Lower lobe of right lung (tissue), 2 donors: ENCODE results near the gene EPS8L2. TPM values are rescaled to one million over a fixed set of nuclear protein-coding genes. Genes with fewer than 3 reads are reported as not detected.
A peak's percentile ranks its signal among the peaks of the same experiment; 100 is the strongest.

ENCODE experiments used
- ATAC-seq, 2 donors: fragments of 200-7000 bp; cut with Tn5 transposase; one replicate each; pipeline ENCODE4 v1.9.1; 2020 to 2022; ENCODE audit warnings: mild to moderate bottlenecking in 2 of 2, moderate library complexity in 2 of 2
- DNase-seq: peaks from one replicate; pipeline ENCODE4 v3.0.0-alpha.2; 2020
- H3K27ac ChIP-seq: fragments of 200-600 bp; one replicate; pipeline ENCODE4 v1.8.0; 2022
- H3K27me3 ChIP-seq: fragments of 200-600 bp; one replicate; pipeline ENCODE4 v1.8.0; 2022; ENCODE audit warnings: low read depth
- H3K36me3 ChIP-seq: fragments of 200-600 bp; one replicate; pipeline ENCODE4 v1.8.0; 2022; ENCODE audit warnings: mild to moderate bottlenecking
- H3K4me1 ChIP-seq: fragments of 200-600 bp; one replicate; pipeline ENCODE4 v1.8.0; 2022
- H3K4me3 ChIP-seq: fragments of 200-600 bp; one replicate; pipeline ENCODE4 v1.8.0; 2022; ENCODE audit warnings: mild to moderate bottlenecking
- H3K9me3 ChIP-seq: fragments of 200-600 bp; one replicate; pipeline ENCODE4 v1.8.0; 2022
- CTCF ChIP-seq: fragments of 200-600 bp; IDR thresholded peaks from one replicate; pipeline ENCODE4 v1.8.0; 2022; ENCODE audit warnings: antibody characterized with exemption, mild to moderate bottlenecking
- intact Hi-C: fragments of 100-400 bp; cut with DNase I; formaldehyde crosslinking; loops from one replicate; pipeline ENCODE4 v1.11.0; 2022
- total RNA-seq: library from RNA; stranded (reverse); fragmentation: NEBNext Ultra II Directional; extraction: Animal tissue kit (Norgen Biotek cat#: 25700); gene quantifications from one replicate; pipeline ENCODE4 v1.2.1, GENCODE V29; 2021
- donor health status: DM: no; HTN: yes; CAD: no; lungs with severe emphysema.

Gene EPS8L2
- total RNA-seq, 1 donor from 2014 or later = 156 TPM

GRCh38 chr11:660281-660680 is 45.8 kb upstream of the EPS8L2 start:
- peak in 1 of 2 donors; percentile 4 for ATAC-seq
- Histone ChIP-seq H3K27ac (no peak overlapping the region), H3K9me3 (no peaks in the 10 kb centered on the region), H3K36me3 (peaks cover 39% of the 10 kb centered on the region), H3K4me3 (no peak overlapping the region), H3K27me3 (no peaks in the 10 kb centered on the region), H3K4me1 (no peaks in the 10 kb centered on the region)
- no peak for TF ChIP-seq CTCF
- intact Hi-C loops = loop anchor here (10.0 kb wide), 1 partner anchor 65 kb away; no protein-coding TSS in a partner anchor
- DNase-seq = no peak

- Histone ChIP-seq H3K4me1 (no peaks in the 10 kb centered on the region), H3K36me3 (peaks cover 44% of the 10 kb centered on the region), H3K27ac (no peak overlapping the region), H3K4me3 (no peak overlapping the region), H3K9me3 (no peaks in the 10 kb centered on the region), H3K27me3 (no peaks in the 10 kb centered on the region)
- intact Hi-C loops = loop anchor here (10.0 kb wide), 1 partner anchor 64 kb away; no protein-coding TSS in a partner anchor
- ATAC-seq (no peak), DNase-seq (no peak)
- no peak for TF ChIP-seq CTCF
Observed at GRCh38 chr11:660681-661444, 45.2 kb upstream of the EPS8L2 start.

GRCh38 chr11:662689-663274 is 43.2 kb upstream of the EPS8L2 start:
- Histone ChIP-seq H3K27me3 (no peaks in the 10 kb centered on the region), H3K27ac (no peak overlapping the region), H3K9me3 (no peaks in the 10 kb centered on the region), H3K4me1 (no peaks in the 10 kb centered on the region), H3K4me3 (no peak overlapping the region), H3K36me3 (peaks cover 56% of the 10 kb centered on the region)
- peak; percentile 82 to 88 for ATAC-seq
- peak; percentile 78 for DNase-seq
- TF ChIP-seq CTCF = peak; percentile 77
- intact Hi-C loops = loop anchor here (10.0 kb wide), 1 partner anchor 62 kb away; no protein-coding TSS in a partner anchor

- no peak overlapping the region for H3K4me3 ChIP-seq
- no peak overlapping the region for H3K27ac ChIP-seq
- no peak for TF ChIP-seq CTCF
- H3K9me3 ChIP-seq = no peaks in the 10 kb centered on the region
- no peaks in the 10 kb centered on the region for H3K27me3 ChIP-seq
- ATAC-seq (no peak), DNase-seq (no peak)
- H3K4me1 ChIP-seq = no peaks in the 10 kb centered on the region
- intact Hi-C loops = loop anchor here (10.0 kb wide), 1 partner anchor 60 kb away; no protein-coding TSS in a partner anchor
- H3K36me3 ChIP-seq = peaks cover 36% of the 10 kb centered on the region
Observed at GRCh38 chr11:665062-665703, 40.8 kb upstream of the EPS8L2 start.

- Histone ChIP-seq H3K36me3 (peaks cover 33% of the 10 kb centered on the region), H3K4me1 (no peaks in the 10 kb centered on the region), H3K27me3 (no peaks in the 10 kb centered on the region), H3K27ac (no peak overlapping the region), H3K9me3 (no peaks in the 10 kb centered on the region), H3K4me3 (no peak overlapping the region)
- intact Hi-C loops = loop anchor here (10.0 kb wide), 1 partner anchor 59 kb away; no protein-coding TSS in a partner anchor
- ATAC-seq (peak in 1 of 2 donors; percentile 40), DNase-seq (no peak)
- TF ChIP-seq CTCF = no peak
Observed at GRCh38 chr11:665704-666281, 40.2 kb upstream of the EPS8L2 start.
